Activated CD4-positive, alpha-beta T cell treated with anti-CD3 and anti-CD28 coated beads, Interleukin-2, amount 10 ng/mL, durations not matched to agents 7 days and 5 days (primary cell): ENCODE measurements around the gene SLC66A1. TPM values are rescaled to one million over a fixed set of nuclear protein-coding genes. Genes with fewer than 3 reads are reported as not detected.

ENCODE experiments used
- CTCF ChIA-PET: fragments of 350-600 bp; sonication (Branson Sonifier 250); formaldehyde crosslinking; loops from one replicate; lab custom pipeline; 2021; ENCODE audit warnings: antibody characterized with exemption; lab: Charles Lee
- POLR2A ChIA-PET: fragments of 350-600 bp; sonication (Branson Sonifier 250); formaldehyde crosslinking; loops from one replicate; lab custom pipeline; 2021; ENCODE audit warnings: antibody characterized with exemption; lab: Charles Lee
- DNase-seq: peaks from one replicate; pipeline ENCODE4 v3.0.0-alpha.2; 2020
- H3K27ac Mint-ChIP-seq: one replicate; pipeline ENCODE4 v1.8.0; 2021; ENCODE audit warnings: mild to moderate bottlenecking, moderate library complexity, mixed read lengths
- H3K27me3 Mint-ChIP-seq: one replicate; pipeline ENCODE4 v1.8.0; 2021; ENCODE audit warnings: mixed read lengths
- H3K36me3 Mint-ChIP-seq: one replicate; pipeline ENCODE4 v1.8.0; 2021; ENCODE audit warnings: low read depth, mixed read lengths
- H3K4me1 Mint-ChIP-seq: one replicate; pipeline ENCODE4 v1.8.0; 2021; ENCODE audit warnings: mixed read lengths
- H3K4me3 Mint-ChIP-seq: one replicate; pipeline ENCODE4 v1.8.0; 2021; ENCODE audit warnings: mild to moderate bottlenecking, moderate library complexity, mixed read lengths
- H3K9me3 Mint-ChIP-seq: one replicate; pipeline ENCODE4 v1.8.0; 2021; ENCODE audit warnings: mixed read lengths
- total RNA-seq, 2 experiments: library from RNA; stranded (reverse); gene quantifications; one replicate each; pipeline ENCODE4 v1.2.3, GENCODE V29; 2021

The SLC66A1 gene
- total RNA-seq, 2 experiments from 2014 or later, result 4.9 to 5.3 TPM

GRCh38 chr1:19366599-19367536 is 54.7 kb downstream of the SLC66A1 start:
- Mint-ChIP-seq H3K4me1 (peaks cover 16% of the 10 kb centered on the region), H3K36me3 (peaks cover 8% of the 10 kb centered on the region), H3K27me3 (no peaks in the 10 kb centered on the region), H3K4me3 (no peak overlapping the region), H3K9me3 (no peaks in the 10 kb centered on the region), H3K27ac (peak overlapping the region; percentile 50)
- DNase-seq, result no peak
- POLR2A ChIA-PET, result interaction anchor here (0.6 kb wide), 1 partner anchor 111 kb away, joined by 4 read pairs; no protein-coding TSS in a partner anchor
- CTCF ChIA-PET, result interaction anchor here (0.6 kb wide), 1 partner anchor 1802 kb away, joined by 3 read pairs; no protein-coding TSS in a partner anchor

GRCh38 chr1:19367584-19368041 is 55.5 kb downstream of the SLC66A1 start:
- H3K36me3 Mint-ChIP-seq, result peaks cover 14% of the 10 kb centered on the region
- DNase-seq, result no peak
- POLR2A ChIA-PET, result interaction anchor here (0.6 kb wide), 1 partner anchor 112 kb away, joined by 4 read pairs; no protein-coding TSS in a partner anchor
- CTCF ChIA-PET, result interaction anchor here (0.6 to 1.7 kb wide), 2 partner anchors 16 to 94 kb away, joined by 4 to 5 read pairs; no protein-coding TSS in a partner anchor
- no peak overlapping the region for H3K4me3 Mint-ChIP-seq
- no peaks in the 10 kb centered on the region for H3K9me3 Mint-ChIP-seq
- H3K27ac Mint-ChIP-seq, result no peak overlapping the region
- no peaks in the 10 kb centered on the region for H3K27me3 Mint-ChIP-seq
- H3K4me1 Mint-ChIP-seq, result peaks cover 15% of the 10 kb centered on the region

GRCh38 chr1:19368050-19368449 is 55.9 kb downstream of the SLC66A1 start:
- no peaks in the 10 kb centered on the region for H3K27me3 Mint-ChIP-seq
- ChIA-PET POLR2A (interaction anchor here (0.6 kb wide), 1 partner anchor 112 kb away, joined by 4 read pairs; no protein-coding TSS in a partner anchor), CTCF (interaction anchor here (0.6 to 1.7 kb wide), 3 partner anchors 15 to 427 kb away, joined by 3 to 5 read pairs (median 4); no protein-coding TSS in a partner anchor)

GRCh38 chr1:19368964-19369363 is 56.8 kb downstream of the SLC66A1 start:
- no peak overlapping the region for H3K4me3 Mint-ChIP-seq
- POLR2A ChIA-PET, result no interaction called here
- no peaks in the 10 kb centered on the region for H3K9me3 Mint-ChIP-seq
- H3K27ac Mint-ChIP-seq, result no peak overlapping the region
- H3K27me3 Mint-ChIP-seq, result no peaks in the 10 kb centered on the region
- no peak for DNase-seq
- CTCF ChIA-PET, result interaction anchor here (0.6 to 1.7 kb wide), 2 partner anchors 14 to 428 kb away, joined by 3 to 5 read pairs; no protein-coding TSS in a partner anchor
- peaks cover 6% of the 10 kb centered on the region for H3K4me1 Mint-ChIP-seq
- H3K36me3 Mint-ChIP-seq, result peaks cover 9% of the 10 kb centered on the region

More at GRCh38 chr1:19368050-19368449, 55.9 kb downstream of the SLC66A1 start:
- Mint-ChIP-seq H3K36me3 (peaks cover 12% of the 10 kb centered on the region), H3K27ac (no peak overlapping the region), H3K9me3 (no peaks in the 10 kb centered on the region), H3K4me1 (peaks cover 11% of the 10 kb centered on the region), H3K4me3 (no peak overlapping the region)
- no peak for DNase-seq

- H3K4me3 Mint-ChIP-seq, result no peak overlapping the region
- ChIA-PET POLR2A (no interaction called here), CTCF (interaction anchor here (1.7 kb wide), 1 partner anchor 14 kb away, joined by 5 read pairs; no protein-coding TSS in a partner anchor)
- H3K9me3 Mint-ChIP-seq, result no peaks in the 10 kb centered on the region
- peaks cover 6% of the 10 kb centered on the region for H3K4me1 Mint-ChIP-seq
- peaks cover 12% of the 10 kb centered on the region for H3K36me3 Mint-ChIP-seq
- no peak overlapping the region for H3K27ac Mint-ChIP-seq
- DNase-seq, result no peak
- H3K27me3 Mint-ChIP-seq, result no peaks in the 10 kb centered on the region
Observed at GRCh38 chr1:19369396-19370090, 57.4 kb downstream of the SLC66A1 start.

GRCh38 chr1:19370453-19371170 is 58.5 kb downstream of the SLC66A1 start:
- Mint-ChIP-seq H3K9me3 (no peaks in the 10 kb centered on the region), H3K36me3 (peaks cover 21% of the 10 kb centered on the region), H3K27ac (no peak overlapping the region), H3K4me1 (peaks cover 6% of the 10 kb centered on the region), H3K4me3 (no peak overlapping the region), H3K27me3 (no peaks in the 10 kb centered on the region)
- CTCF ChIA-PET, result no interaction called here
- POLR2A ChIA-PET, result no interaction called here
- no peak for DNase-seq

GRCh38 chr1:19371226-19372135 is 59.4 kb downstream of the SLC66A1 start:
- no peak for DNase-seq
- POLR2A ChIA-PET, result no interaction called here

GRCh38 chr1:19372136-19372514 is 60.0 kb downstream of the SLC66A1 start:
- Mint-ChIP-seq H3K9me3 (no peaks in the 10 kb centered on the region), H3K27me3 (no peaks in the 10 kb centered on the region), H3K27ac (no peak overlapping the region), H3K4me1 (peaks cover 2% of the 10 kb centered on the region), H3K36me3 (peaks cover 30% of the 10 kb centered on the region), H3K4me3 (no peak overlapping the region)
- ChIA-PET CTCF (interaction anchor here (1.3 kb wide), 1 partner anchor 20 kb away, joined by 3 read pairs; no protein-coding TSS in a partner anchor), POLR2A (no interaction called here)
- DNase-seq, result no peak

More at GRCh38 chr1:19371226-19372135, 59.4 kb downstream of the SLC66A1 start:
- no peaks in the 10 kb centered on the region for H3K27me3 Mint-ChIP-seq
- H3K4me1 Mint-ChIP-seq, result peaks cover 6% of the 10 kb centered on the region
- H3K27ac Mint-ChIP-seq, result no peak overlapping the region
- H3K9me3 Mint-ChIP-seq, result no peaks in the 10 kb centered on the region
- CTCF ChIA-PET, result no interaction called here
- peaks cover 24% of the 10 kb centered on the region for H3K36me3 Mint-ChIP-seq
- H3K4me3 Mint-ChIP-seq, result no peak overlapping the region

- DNase-seq, result no peak
- no peaks in the 10 kb centered on the region for H3K4me1 Mint-ChIP-seq
- ChIA-PET POLR2A (no interaction called here), CTCF (interaction anchor here (1.3 kb wide), 1 partner anchor 21 kb away, joined by 3 read pairs; no protein-coding TSS in a partner anchor)
- H3K4me3 Mint-ChIP-seq, result no peak overlapping the region
- peaks cover 1% of the 10 kb centered on the region for H3K9me3 Mint-ChIP-seq
- H3K36me3 Mint-ChIP-seq, result peaks cover 34% of the 10 kb centered on the region
- no peak overlapping the region for H3K27ac Mint-ChIP-seq
- no peaks in the 10 kb centered on the region for H3K27me3 Mint-ChIP-seq
Observed at GRCh38 chr1:19372602-19373001, 60.5 kb downstream of the SLC66A1 start.

GRCh38 chr1:19373211-19374082 is 61.3 kb downstream of the SLC66A1 start:
- H3K9me3 Mint-ChIP-seq, result peaks cover 2% of the 10 kb centered on the region
- H3K4me3 Mint-ChIP-seq, result no peak overlapping the region
- ChIA-PET POLR2A (no interaction called here), CTCF (interaction anchor here (0.6 to 1.3 kb wide), 4 partner anchors 14 to 209 kb away, joined by 3 to 4 read pairs (median 3); no protein-coding TSS in a partner anchor)
- DNase-seq, result no peak
- no peaks in the 10 kb centered on the region for H3K4me1 Mint-ChIP-seq
- no peak overlapping the region for H3K27ac Mint-ChIP-seq
- H3K36me3 Mint-ChIP-seq, result peaks cover 42% of the 10 kb centered on the region
- H3K27me3 Mint-ChIP-seq, result no peaks in the 10 kb centered on the region
